Measurements from ENCODE around the gene FGF14.

Gene FGF14

GRCh38 chr13:102177431-102177830 lies 224.4 kb downstream of the FGF14 start:
- Mint-ChIP-seq H3K27me3 (ENCODE audit: low read depth) (no peaks in the 10 kb centered on the region), H3K36me3 (ENCODE audit: low read depth) (no peaks in the 10 kb centered on the region), H3K4me3 (no peak overlapping the region), H3K4me1 (no peaks in the 10 kb centered on the region), H3K27ac (no peak overlapping the region), H3K9me3 (no peaks in the 10 kb centered on the region)
- TF ChIP-seq CTCF (IDR thresholded peaks at IDR 0.05; ENCODE audit: unreplicated experiment in 3 of 3), result no peak

GRCh38 chr13:102176846-102177245 lies 225.0 kb downstream of the FGF14 start:
- Mint-ChIP-seq H3K27me3 (ENCODE audit: low read depth) (no peaks in the 10 kb centered on the region), H3K27ac (no peak overlapping the region), H3K36me3 (ENCODE audit: low read depth) (no peaks in the 10 kb centered on the region), H3K4me1 (no peaks in the 10 kb centered on the region), H3K4me3 (no peak overlapping the region), H3K9me3 (no peaks in the 10 kb centered on the region)
- no peak for TF ChIP-seq CTCF (IDR thresholded peaks at IDR 0.05; ENCODE audit: unreplicated experiment in 3 of 3)

- TF ChIP-seq CTCF (IDR thresholded peaks at IDR 0.05; ENCODE audit: unreplicated experiment in 3 of 3), result no peak
- H3K4me1 Mint-ChIP-seq, result no peaks in the 10 kb centered on the region
- no peaks in the 10 kb centered on the region for H3K36me3 Mint-ChIP-seq (ENCODE audit: low read depth)
- no peaks in the 10 kb centered on the region for H3K27me3 Mint-ChIP-seq (ENCODE audit: low read depth)
- no peak overlapping the region for H3K4me3 Mint-ChIP-seq
- H3K9me3 Mint-ChIP-seq, result no peaks in the 10 kb centered on the region
- no peak overlapping the region for H3K27ac Mint-ChIP-seq
Measured at GRCh38 chr13:102172406-102172805, 229.4 kb downstream of the FGF14 start.

- no peaks in the 10 kb centered on the region for H3K4me1 Mint-ChIP-seq
- no peak for TF ChIP-seq CTCF (IDR thresholded peaks at IDR 0.05; ENCODE audit: unreplicated experiment in 3 of 3)
- H3K36me3 Mint-ChIP-seq (ENCODE audit: low read depth), result no peaks in the 10 kb centered on the region
Measured at GRCh38 chr13:102170305-102170704, 231.5 kb downstream of the FGF14 start.

GRCh38 chr13:102169471-102170015 lies 232.3 kb downstream of the FGF14 start:
- no peak for TF ChIP-seq CTCF (IDR thresholded peaks at IDR 0.05; ENCODE audit: unreplicated experiment in 3 of 3)
- Mint-ChIP-seq H3K9me3 (no peaks in the 10 kb centered on the region), H3K36me3 (ENCODE audit: low read depth) (no peaks in the 10 kb centered on the region), H3K27ac (no peak overlapping the region), H3K27me3 (ENCODE audit: low read depth) (no peaks in the 10 kb centered on the region), H3K4me1 (no peaks in the 10 kb centered on the region), H3K4me3 (no peak overlapping the region)

More at GRCh38 chr13:102170305-102170704, 231.5 kb downstream of the FGF14 start:
- H3K27me3 Mint-ChIP-seq (ENCODE audit: low read depth), result no peaks in the 10 kb centered on the region
- H3K27ac Mint-ChIP-seq, result no peak overlapping the region
- H3K9me3 Mint-ChIP-seq, result no peaks in the 10 kb centered on the region
- no peak overlapping the region for H3K4me3 Mint-ChIP-seq

GRCh38 chr13:102152790-102153189 lies 249.1 kb downstream of the FGF14 start:
- Mint-ChIP-seq H3K4me3 (no peak overlapping the region), H3K9me3 (no peaks in the 10 kb centered on the region), H3K36me3 (ENCODE audit: low read depth) (no peaks in the 10 kb centered on the region), H3K27ac (no peak overlapping the region), H3K27me3 (ENCODE audit: low read depth) (no peaks in the 10 kb centered on the region), H3K4me1 (no peaks in the 10 kb centered on the region)
- TF ChIP-seq CTCF (IDR thresholded peaks at IDR 0.05; ENCODE audit: unreplicated experiment in 3 of 3), result no peak

Measured in nephron (organoid).